Gastrocnemius medialis (tissue), 4 donors: ENCODE results near the gene ZNF524. TPM values are rescaled to one million over a fixed set of nuclear protein-coding genes. Genes with fewer than 3 reads are reported as not detected.

ENCODE experiments used
- ATAC-seq, 2 donors: fragments of 150-250 bp; one replicate each; pipeline ENCODE4 v1.9.1; 2016
- DNase-seq, 2 donors: peaks; one replicate each; pipeline ENCODE4 v3.0.0-alpha.2; 2019
- H3K27ac ChIP-seq, 4 donors: fragments of 200-600 bp; sonication (generic); 1 replicate in 1 of 4; 2 replicates in 3 of 4; pipeline ENCODE4 v1.5.1; 2016 to 2018; ENCODE audit warnings: mild to moderate bottlenecking in 2 of 4, moderate library complexity in 1 of 4
- H3K27me3 ChIP-seq, 3 donors: fragments of 200-600 bp; sonication (generic) in 2 of 3; 1 replicate in 1 of 3; 2 replicates in 2 of 3; pipeline versions ENCODE4 v1.5.1 to v1.6.0; 2016 to 2019; ENCODE audit warnings: mild to moderate bottlenecking in 1 of 3, moderate library complexity in 1 of 3
- H3K36me3 ChIP-seq, 2 donors: fragments of 200-600 bp; sonication (generic) in 1 of 2; one replicate each; pipeline ENCODE4 v1.5.1; 2017 to 2018
- H3K4me1 ChIP-seq, 2 donors: fragments of 200-600 bp; sonication (generic) in 1 of 2; one replicate each; pipeline ENCODE4 v1.5.1; 2016 to 2017; ENCODE audit warnings: mild to moderate bottlenecking in 2 of 2
- H3K4me3 ChIP-seq, 4 donors: fragments of 200-600 bp; sonication (generic) in 3 of 4; 1 replicate in 1 of 4; 2 replicates in 3 of 4; pipeline ENCODE4 v1.5.1; 2016 to 2019; ENCODE audit warnings: mild to moderate bottlenecking in 2 of 4
- H3K9me3 ChIP-seq, 3 donors: fragments of 200-600 bp; sonication (generic) in 2 of 3; 1 replicate in 1 of 3; 2 replicates in 2 of 3; pipeline ENCODE4 v1.5.1; 2016 to 2019
- CTCF ChIP-seq, 5 experiments: fragments of 450-650 bp in 3 of 5; fragments of 200-600 bp in 2 of 5; sonication (generic) in 2 of 5; IDR thresholded peaks in 4 of 5; conservative IDR thresholded peaks in 1 of 5; 1 replicate in 4 of 5; 2 replicates in 1 of 5; pipeline ENCODE4 v1.5.1; 2016 to 2019; ENCODE audit warnings: antibody characterized with exemption in 5 of 5, mild to moderate bottlenecking in 3 of 5, moderate library complexity in 3 of 5
- POLR2A ChIP-seq, 2 donors: fragments of 450-650 bp; IDR thresholded peaks; one replicate each; pipeline ENCODE4 v1.6.1; 2017; ENCODE audit warnings: antibody characterized with exemption in 2 of 2, mild to moderate bottlenecking in 2 of 2, moderate library complexity in 2 of 2
- in situ Hi-C, 4 donors: fragments of 200-750 bp; cut with MboI; loops; one replicate each; pipeline versions ENCODE4 v1.15.0 to v1.8.0; 2017; ENCODE audit warnings: low sequenced_read_pairs in 4 of 4
- intact Hi-C: fragments of 100-400 bp; cut with DNase I; formaldehyde crosslinking; loops from one replicate; pipeline ENCODE4 v1.15.1; 2023; ENCODE audit warnings: low total_unique reads
- total RNA-seq, 4 donors: library from RNA; depleted of rRNA; stranded (reverse); fragments of >200 nt; gene quantifications; one replicate each; pipeline versions ENCODE4 v1.1.0 to v1.2.3, GENCODE V29; 2016

The ZNF524 gene
- total RNA-seq, 4 donors from 2014 or later: 35.6 to 61.7 (median 47.0) TPM

- in situ Hi-C loops: loop anchor here in 1 of 4 donors (25.0 kb wide), 1 partner anchor 508 kb away; the partner anchor contains the start of gene TNNT1
- Histone ChIP-seq H3K36me3 (peaks cover 0 to 10% of the 10 kb centered on the region in 2 donors), H3K27ac (no peak overlapping the region), H3K4me1 (peaks cover 46 to 49% of the 10 kb centered on the region in 2 donors), H3K4me3 (no peak overlapping the region), H3K9me3 (no peaks in the 10 kb centered on the region), H3K27me3 (no peaks in the 10 kb centered on the region)
- intact Hi-C loops: no loop called here
- DNase-seq (no peak), ATAC-seq (no peak)
- TF ChIP-seq POLR2A (IDR thresholded peaks at IDR 0.05) (no peak), CTCF (IDR thresholded peaks at IDR 0.05 in 4 of 5, conservative IDR thresholded peaks at IDR 0.05 in 1 of 5) (no peak)
Measured at GRCh38 chr19:55645512-55645881, 45.4 kb downstream of the ZNF524 start.

- Histone ChIP-seq H3K4me1 (peaks cover 43 to 45% of the 10 kb centered on the region in 2 donors), H3K36me3 (peaks cover 0 to 10% of the 10 kb centered on the region in 2 donors), H3K9me3 (no peaks in the 10 kb centered on the region), H3K4me3 (peak overlapping the region; percentile 80 to 88 (median 82)), H3K27me3 (no peaks in the 10 kb centered on the region), H3K27ac (peak overlapping the region; percentile 72 to 91 (median 84))
- intact Hi-C loops: no loop called here
- no peak for TF ChIP-seq CTCF (IDR thresholded peaks at IDR 0.05 in 4 of 5, conservative IDR thresholded peaks at IDR 0.05 in 1 of 5)
- TF ChIP-seq POLR2A (IDR thresholded peaks at IDR 0.05): no peak
- ATAC-seq (no peak), DNase-seq (no peak)
- in situ Hi-C loops: loop anchor here in 1 of 4 donors (25.0 kb wide), 1 partner anchor 510 kb away; the partner anchor contains the start of gene TNNT1
Measured at GRCh38 chr19:55646889-55647731, 47.0 kb downstream of the ZNF524 start.

GRCh38 chr19:55647732-55648584 lies 47.9 kb downstream of the ZNF524 start, which contains the start of gene CCDC106:
Gene CCDC106, plus strand, starts transcription at chr19:55648212. Its CDS starts 835 bp downstream, at chr19:55649047.
- H3K9me3 ChIP-seq: no peaks in the 10 kb centered on the region
- ATAC-seq: peak; percentile 45 to 64
- peak in 1 of 2 donors; percentile 56 for DNase-seq
- no peaks in the 10 kb centered on the region for H3K27me3 ChIP-seq
- peaks cover 37 to 38% of the 10 kb centered on the region in 2 donors for H3K4me1 ChIP-seq
- peak within 1 kb of the TSS; percentile 72 to 91 (median 84) for H3K27ac ChIP-seq
- in situ Hi-C loops (loop anchor here in 1 of 4 donors (25.0 kb wide), 1 partner anchor 511 kb away; the partner anchor contains the start of gene TNNT1), intact Hi-C loops (no loop called here)
- peak in 1 of 5 experiments; percentile 8 for TF ChIP-seq CTCF (IDR thresholded peaks at IDR 0.05 in 4 of 5, conservative IDR thresholded peaks at IDR 0.05 in 1 of 5)
- TF ChIP-seq POLR2A (IDR thresholded peaks at IDR 0.05): no peak
- peaks cover 0 to 14% of the 10 kb centered on the region in 2 donors for H3K36me3 ChIP-seq
- peak within 1 kb of the TSS; percentile 80 to 88 (median 82) for H3K4me3 ChIP-seq

- TF ChIP-seq CTCF (IDR thresholded peaks at IDR 0.05 in 4 of 5, conservative IDR thresholded peaks at IDR 0.05 in 1 of 5) (no peak), POLR2A (IDR thresholded peaks at IDR 0.05) (no peak)
- intact Hi-C loops: no loop called here
Measured at GRCh38 chr19:55648585-55649267, 48.6 kb downstream of the ZNF524 start.

More at GRCh38 chr19:55648585-55649267, 48.6 kb downstream of the ZNF524 start:
- peak overlapping the region; percentile 80 to 88 (median 82) for H3K4me3 ChIP-seq
- no peaks in the 10 kb centered on the region for H3K9me3 ChIP-seq
- DNase-seq: no peak
- peak overlapping the region; percentile 72 to 91 (median 84) for H3K27ac ChIP-seq
- no peak for ATAC-seq
- in situ Hi-C loops: loop anchor here in 1 of 4 donors (25.0 kb wide), 1 partner anchor 511 kb away; the partner anchor contains the start of gene TNNT1
- no peaks in the 10 kb centered on the region for H3K27me3 ChIP-seq
- H3K4me1 ChIP-seq: peaks cover 34 to 36% of the 10 kb centered on the region in 2 donors
- H3K36me3 ChIP-seq: peaks cover 0 to 14% of the 10 kb centered on the region in 2 donors
